ENCODE results near the gene SLC46A3.

DNA sequence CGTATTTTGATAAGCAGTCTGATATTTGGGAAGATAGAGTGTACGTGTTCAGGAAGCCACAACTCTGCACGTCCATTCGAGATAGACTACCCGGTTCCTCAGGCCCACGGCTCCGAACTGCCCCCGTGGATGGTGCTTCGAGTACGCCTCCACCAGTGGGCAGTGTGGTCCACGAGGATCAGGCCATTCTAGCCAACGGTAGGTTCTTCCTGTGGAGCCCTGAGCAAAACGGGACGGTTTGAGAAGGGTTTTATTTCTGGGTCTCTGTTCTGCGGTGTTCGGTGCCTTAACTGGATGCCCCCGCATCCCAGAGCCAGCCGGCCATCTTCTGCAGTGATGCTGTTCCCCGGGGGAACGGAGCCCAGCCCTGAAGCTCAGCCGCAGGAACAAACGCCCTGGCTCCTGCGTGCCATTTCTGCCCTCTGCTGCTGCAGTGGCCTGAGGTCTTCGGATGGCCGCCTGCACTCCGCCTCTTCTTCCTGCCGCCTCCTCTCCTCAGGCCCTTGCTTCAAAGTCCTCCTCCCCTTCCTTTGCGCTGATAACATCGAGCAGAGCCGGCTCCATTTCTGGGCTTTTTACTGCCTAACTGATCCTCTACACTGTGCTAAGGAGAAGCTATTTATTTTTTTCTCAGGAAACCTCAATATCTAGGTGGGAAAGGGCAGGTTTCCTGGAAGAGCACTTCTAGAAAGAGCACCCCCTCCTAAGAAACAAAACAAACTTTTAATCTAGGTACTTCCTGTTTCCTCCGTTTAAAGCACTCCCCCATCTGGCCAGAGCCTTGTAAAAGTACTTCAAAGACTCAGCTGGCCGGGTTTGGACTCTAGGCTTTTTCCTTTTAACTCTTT is 36.2 kb upstream of the SLC46A3 start:
- TF ChIP-seq GLIS3 (CRISPR knock-in tag; IDR thresholded peaks at IDR 0.05) = no peak
- TF ChIP-seq, protein P1, sequence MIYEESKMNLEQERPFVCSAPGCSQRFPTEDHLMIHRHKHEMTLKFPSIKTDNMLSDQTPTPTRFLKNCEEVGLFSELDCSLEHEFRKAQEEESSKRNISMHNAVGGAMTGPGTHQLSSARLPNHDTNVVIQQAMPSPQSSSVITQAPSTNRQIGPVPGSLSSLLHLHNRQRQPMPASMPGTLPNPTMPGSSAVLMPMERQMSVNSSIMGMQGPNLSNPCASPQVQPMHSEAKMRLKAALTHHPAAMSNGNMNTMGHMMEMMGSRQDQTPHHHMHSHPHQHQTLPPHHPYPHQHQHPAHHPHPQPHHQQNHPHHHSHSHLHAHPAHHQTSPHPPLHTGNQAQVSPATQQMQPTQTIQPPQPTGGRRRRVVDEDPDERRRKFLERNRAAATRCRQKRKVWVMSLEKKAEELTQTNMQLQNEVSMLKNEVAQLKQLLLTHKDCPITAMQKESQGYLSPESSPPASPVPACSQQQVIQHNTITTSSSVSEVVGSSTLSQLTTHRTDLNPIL (CRISPR knock-in tag; IDR thresholded peaks at IDR 0.05; ENCODE audit: low read depth) = no peak
- TF ChIP-seq ZNF8 (CRISPR knock-in tag; IDR thresholded peaks at IDR 0.05) = no peak
- no peak for TF ChIP-seq ESRRG (CRISPR knock-in tag; IDR thresholded peaks at IDR 0.05)
- TF ChIP-seq OSR1 (CRISPR knock-in tag; IDR thresholded peaks at IDR 0.05) = no peak

All from SK-N-SH treated with all-trans-retinoic acid at 6 μM for 48 hours (cell line).